Neuronal stem cell (in vitro differentiated cells): ENCODE results near the gene FCHO2.
"Not testable (repeated sequence)": the region's sequence is repeated elsewhere in the genome, so short reads cannot be mapped to it uniquely, and the experiment has no call there.

ENCODE experiments used
- DNase-seq: peaks from one replicate; pipeline ENCODE4 v3.0.0-alpha.2; 2013; ENCODE audit warnings: low spot score
- H2AFZ ChIP-seq: one replicate; pipeline ENCODE4 v1.6.1; 2013; ENCODE audit warnings: mild to moderate bottlenecking, low read length, inconsistent platforms
- H2AK5ac ChIP-seq: 2 replicates; pipeline ENCODE4 v1.6.1; 2013; ENCODE audit warnings: low read depth, mild to moderate bottlenecking, inconsistent platforms, low read length, moderate library complexity, mixed read lengths
- H2BK120ac ChIP-seq: 2 replicates; pipeline ENCODE4 v1.6.1; 2013; ENCODE audit warnings: low read depth, mild to moderate bottlenecking, inconsistent platforms, low read length, moderate library complexity, mixed read lengths
- H2BK12ac ChIP-seq: one replicate; pipeline ENCODE4 v1.6.1; 2013; ENCODE audit warnings: low read length, inconsistent platforms
- H2BK15ac ChIP-seq: 2 replicates; pipeline ENCODE4 v1.6.1; 2013; ENCODE audit warnings: mild to moderate bottlenecking, low read length, inconsistent platforms, mixed read lengths
- H2BK5ac ChIP-seq: one replicate; pipeline ENCODE4 v1.6.1; 2013; ENCODE audit warnings: inconsistent platforms, mild to moderate bottlenecking, low read length, moderate library complexity
- H3K14ac ChIP-seq: one replicate; pipeline ENCODE4 v1.6.1; 2013; ENCODE audit warnings: low read length, inconsistent platforms
- H3K18ac ChIP-seq: 2 replicates; pipeline ENCODE4 v1.6.1; 2013; ENCODE audit warnings: low read length, inconsistent platforms
- H3K23ac ChIP-seq: 2 replicates; pipeline ENCODE4 v1.6.1; 2013; ENCODE audit warnings: low read depth, mild to moderate bottlenecking, mixed read lengths, low read length, inconsistent platforms; ENCODE audit not compliant: poor library complexity
- H3K27ac ChIP-seq: replicated peaks from 3 replicates; pipeline ENCODE4 v1.5.1; 2013; ENCODE audit warnings: low read length, inconsistent platforms
- H3K27me3 ChIP-seq, 3 experiments: 2 replicates each; pipeline ENCODE4 v1.6.1; 2013; ENCODE audit warnings: low read length in 3 of 3, mild to moderate bottlenecking in 2 of 3, inconsistent platforms in 1 of 3, low read depth in 1 of 3, mixed read lengths in 1 of 3, moderate library complexity in 1 of 3; ENCODE audit not compliant: control insufficient read depth in 3 of 3, insufficient read depth in 3 of 3
- H3K36me3 ChIP-seq, 2 donors: replicated peaks in 1 of 2; 2 replicates each; pipeline ENCODE4 v1.6.1; 2013; ENCODE audit warnings: low read length in 2 of 2; ENCODE audit not compliant: control insufficient read depth in 2 of 2, insufficient read depth in 2 of 2
- H3K4ac ChIP-seq: 2 replicates; pipeline ENCODE4 v1.6.1; 2013; ENCODE audit warnings: inconsistent platforms, mild to moderate bottlenecking, low read length, moderate library complexity
- H3K4me1 ChIP-seq, 2 donors: 1 replicate in 1 of 2; 2 replicates in 1 of 2; pipeline ENCODE4 v1.6.1; 2013; ENCODE audit warnings: low read length in 2 of 2, low read depth in 1 of 2; ENCODE audit not compliant: control insufficient read depth in 2 of 2, insufficient read depth in 1 of 2
- H3K4me2 ChIP-seq: one replicate; pipeline ENCODE4 v1.6.1; 2013; ENCODE audit warnings: mild to moderate bottlenecking, low read length, inconsistent platforms; ENCODE audit not compliant: insufficient read depth, poor library complexity, severe bottlenecking
- H3K4me3 ChIP-seq, 2 donors: 2 replicates each; pipeline ENCODE4 v1.5.1; 2013; ENCODE audit warnings: low read length in 2 of 2, mild to moderate bottlenecking in 2 of 2, inconsistent platforms in 1 of 2, moderate library complexity in 1 of 2
- H3K79me1 ChIP-seq: one replicate; pipeline ENCODE4 v1.6.1; 2013; ENCODE audit warnings: low read depth, mild to moderate bottlenecking, inconsistent platforms, low read length, moderate library complexity
- H3K9ac ChIP-seq: one replicate; pipeline ENCODE4 v1.6.1; 2013; ENCODE audit warnings: mild to moderate bottlenecking, low read depth, low read length, inconsistent platforms; ENCODE audit not compliant: poor library complexity
- H3K9me3 ChIP-seq, 2 donors: replicated peaks in 1 of 2; 2 replicates each; pipeline versions ENCODE3 to v1.6.1; 2013; ENCODE audit warnings: low read length in 2 of 2, mild to moderate bottlenecking in 2 of 2, inconsistent platforms in 1 of 2, low read depth in 1 of 2, mixed read lengths in 1 of 2, moderate library complexity in 1 of 2; ENCODE audit not compliant: control insufficient read depth in 2 of 2, insufficient read depth in 1 of 2
- H4K8ac ChIP-seq: one replicate; pipeline ENCODE4 v1.6.1; 2013; ENCODE audit warnings: low read depth, mild to moderate bottlenecking, inconsistent platforms, low read length, moderate library complexity
- H4K91ac ChIP-seq: one replicate; pipeline ENCODE4 v1.6.1; 2013; ENCODE audit warnings: low read length, low read depth, mild to moderate bottlenecking, inconsistent platforms; ENCODE audit not compliant: poor library complexity
- WGBS, 2 donors: extraction: QIAGEN DNeasy Blood & Tissue Kit; methylation state at CpG; one replicate each; pipeline ENCODE4 v1.1.7; 2013; ENCODE audit warnings: missing lambda C conversion rate in 2 of 2, mixed read lengths in 1 of 2; ENCODE audit not compliant: insufficient read length in 2 of 2, insufficient replicate concordance in 1 of 2; ENCODE audit errors: extremely low coverage in 2 of 2; 5-methylcytosine and 5-hydroxymethylcytosine counted together

Gene FCHO2

GRCh38 chr5:72976810-72977209 is 21.0 kb downstream of the FCHO2 start:
- H4K8ac ChIP-seq, H3K79me1 ChIP-seq, H3K4ac ChIP-seq, H3K27ac ChIP-seq, H3K23ac ChIP-seq, H2BK12ac ChIP-seq, H2BK15ac ChIP-seq, H2BK5ac ChIP-seq, H2AFZ ChIP-seq, H3K27me3 ChIP-seq, DNase-seq, H2AK5ac ChIP-seq, H3K4me2 ChIP-seq, H3K4me1 ChIP-seq, H3K14ac ChIP-seq, H4K91ac ChIP-seq, H3K4me3 ChIP-seq, H3K9ac ChIP-seq, H3K18ac ChIP-seq, H2BK120ac ChIP-seq, H3K36me3 ChIP-seq: not testable (repeated sequence)
- H3K9me3 ChIP-seq: peaks cover 0 to 12% of the 10 kb centered on the region in 2 donors
- WGBS, 2 donors: no CpG with 5 or more reads among the region's 1 CpG

GRCh38 chr5:72985719-72986118 is 29.9 kb downstream of the FCHO2 start:
- H2AFZ ChIP-seq: no peak overlapping the region
- no peak overlapping the region for H4K91ac ChIP-seq
- no peak overlapping the region for H2BK12ac ChIP-seq
- no peak overlapping the region for H2AK5ac ChIP-seq
- no peak overlapping the region for H3K14ac ChIP-seq
- no peak overlapping the region for H3K4ac ChIP-seq
- H3K18ac ChIP-seq: no peak overlapping the region
- no peak for DNase-seq
- H3K79me1 ChIP-seq: no peaks in the 10 kb centered on the region
- H3K4me1 ChIP-seq: no peaks in the 10 kb centered on the region
- no peak overlapping the region for H2BK120ac ChIP-seq
- H3K9ac ChIP-seq: no peak overlapping the region
- no peak overlapping the region for H3K27ac ChIP-seq
- H4K8ac ChIP-seq: no peak overlapping the region
- no peak overlapping the region for H3K23ac ChIP-seq
- no peaks in the 10 kb centered on the region for H3K27me3 ChIP-seq
- peaks cover 0 to 8% of the 10 kb centered on the region in 2 donors for H3K36me3 ChIP-seq
- no peak overlapping the region for H3K4me3 ChIP-seq
- H3K9me3 ChIP-seq: no peaks in the 10 kb centered on the region
- no peak overlapping the region for H3K4me2 ChIP-seq
- no CpG with 5 or more reads among the region's 1 CpG for WGBS, 2 donors
- H2BK5ac ChIP-seq: no peak overlapping the region
- H2BK15ac ChIP-seq: no peak overlapping the region

- H3K4me1 ChIP-seq: no peaks in the 10 kb centered on the region
- H4K8ac ChIP-seq: no peak overlapping the region
- H2BK12ac ChIP-seq: no peak overlapping the region
- no peaks in the 10 kb centered on the region for H3K27me3 ChIP-seq
- no peaks in the 10 kb centered on the region for H3K79me1 ChIP-seq
- H3K14ac ChIP-seq: no peak overlapping the region
- H3K27ac ChIP-seq: no peak overlapping the region
- H3K23ac ChIP-seq: no peak overlapping the region
- H2BK120ac ChIP-seq: no peak overlapping the region
- H2AK5ac ChIP-seq: no peak overlapping the region
- no peak overlapping the region for H2AFZ ChIP-seq
- H4K91ac ChIP-seq: no peak overlapping the region
- H3K4ac ChIP-seq: no peak overlapping the region
- no peak overlapping the region for H3K18ac ChIP-seq
- H3K9ac ChIP-seq: no peak overlapping the region
- H2BK5ac ChIP-seq: no peak overlapping the region
- no peaks in the 10 kb centered on the region for H3K9me3 ChIP-seq
- H3K36me3 ChIP-seq: peaks cover 0 to 26% of the 10 kb centered on the region in 2 donors
- no peak overlapping the region for H3K4me2 ChIP-seq
- H2BK15ac ChIP-seq: no peak overlapping the region
- no CpG with 5 or more reads among the region's 1 CpG for WGBS, 2 donors
- no peak overlapping the region for H3K4me3 ChIP-seq
- no peak for DNase-seq
Measured at GRCh38 chr5:72988769-72989168, 32.9 kb downstream of the FCHO2 start.

GRCh38 chr5:72991394-72991793 is 35.6 kb downstream of the FCHO2 start:
- Histone ChIP-seq H3K9me3 (peaks cover 0 to 6% of the 10 kb centered on the region in 2 donors), H3K79me1 (no peaks in the 10 kb centered on the region), H4K91ac (no peak overlapping the region), H3K27ac (no peak overlapping the region), H3K4me2 (no peak overlapping the region), H3K27me3 (no peaks in the 10 kb centered on the region), H2AK5ac (no peak overlapping the region), H3K9ac (no peak overlapping the region), H3K4me3 (no peak overlapping the region), H2AFZ (no peak overlapping the region), H2BK120ac (no peak overlapping the region), H3K23ac (no peak overlapping the region), H2BK15ac (no peak overlapping the region), H3K18ac (no peak overlapping the region), H3K14ac (no peak overlapping the region), H4K8ac (no peak overlapping the region), H2BK12ac (no peak overlapping the region), H2BK5ac (no peak overlapping the region), H3K4ac (no peak overlapping the region), H3K4me1 (no peaks in the 10 kb centered on the region), H3K36me3 (peaks cover 0 to 32% of the 10 kb centered on the region in 2 donors)
- DNase-seq: no peak
